HEK293 (cell line): ENCODE measurements around the gene RFTN2.

ENCODE experiments used
- CTCF ChIA-PET: fragments of 350-600 bp; formaldehyde crosslinking; extraction: SDS; loops from one replicate; lab custom pipeline; 2021; ENCODE audit warnings: antibody characterized with exemption; lab: Yijun Ruan, JAX
- POLR2A ChIA-PET: fragments of 300-600 bp; formaldehyde crosslinking; extraction: SDS; loops from one replicate; lab custom pipeline; 2020; ENCODE audit warnings: antibody characterized with exemption, inconsistent platforms; lab: Yijun Ruan, JAX
- H3K27ac ChIP-seq: fragments of 200-500 bp; sonication (Bioruptor generic); 2 replicates; pipeline ENCODE4 v1.5.1; 2014; ENCODE audit warnings: low read depth, low read length, control low read depth, inconsistent platforms; ENCODE audit errors: extremely low read depth
- H3K36me3 ChIP-seq, 2 experiments: fragments of 200-500 bp in 1 of 2; sonication (Bioruptor generic) in 1 of 2; 1 replicate in 1 of 2; 2 replicates in 1 of 2; pipeline ENCODE4 v1.5.1; 2014 to 2017; ENCODE audit warnings: inconsistent platforms in 2 of 2, low read length in 2 of 2; ENCODE audit not compliant: control insufficient read depth in 2 of 2, insufficient read depth in 1 of 2
- H3K4me1 ChIP-seq: fragments of 200-500 bp; sonication (Bioruptor generic); 2 replicates; pipeline ENCODE4 v1.5.1; 2014; ENCODE audit warnings: mild to moderate bottlenecking, low read length, inconsistent platforms; ENCODE audit not compliant: control insufficient read depth, insufficient read depth
- H3K4me3 ChIP-seq: 2 replicates; pipeline ENCODE4 v1.5.1; 2011; ENCODE audit warnings: low read depth, mild to moderate bottlenecking, control low read depth, low read length, moderate library complexity
- H3K9me3 ChIP-seq: fragments of 200-500 bp; sonication (Bioruptor generic); 2 replicates; pipeline ENCODE4 v1.5.1; 2014; ENCODE audit warnings: low read depth, low read length, inconsistent platforms; ENCODE audit not compliant: control insufficient read depth, insufficient read depth
- FEZF1 ChIP-seq: fragments of 450-650 bp; formaldehyde crosslinking; IDR thresholded peaks from 2 replicates; pipeline ENCODE4 v1.5.1; 2016; ENCODE audit warnings: missing biosample characterization, missing genetic modification characterization
- GLIS2 ChIP-seq: fragments of 450-650 bp; formaldehyde crosslinking; IDR thresholded peaks from 2 replicates; pipeline ENCODE4 v1.5.1; 2016; ENCODE audit warnings: missing biosample characterization, missing genetic modification characterization
- KLF10 ChIP-seq: fragments of 450-650 bp; IDR thresholded peaks from 2 replicates; pipeline ENCODE4 v1.5.1; 2018; ENCODE audit warnings: missing biosample characterization, mild to moderate bottlenecking, missing genetic modification characterization
- MZF1 ChIP-seq: fragments of 450-650 bp; formaldehyde crosslinking; IDR thresholded peaks from 2 replicates; pipeline ENCODE4 v1.5.1; 2017; ENCODE audit warnings: missing biosample characterization, missing genetic modification characterization, borderline replicate concordance
- OSR2 ChIP-seq: fragments of 450-650 bp; formaldehyde crosslinking; IDR thresholded peaks from 2 replicates; pipeline ENCODE4 v1.5.1; 2016; ENCODE audit warnings: missing biosample characterization, missing genetic modification characterization
- RBAK ChIP-seq: fragments of 450-650 bp; formaldehyde crosslinking; IDR thresholded peaks from 2 replicates; pipeline ENCODE4 v1.5.1; 2016; ENCODE audit warnings: missing biosample characterization, missing genetic modification characterization
- ZFHX2 ChIP-seq: fragments of 450-650 bp; formaldehyde crosslinking; conservative IDR thresholded peaks from 2 replicates; pipeline ENCODE4 v1.5.1; 2016; ENCODE audit warnings: missing biosample characterization, missing genetic modification characterization
- ZNF223 ChIP-seq: fragments of 450-650 bp; formaldehyde crosslinking; IDR thresholded peaks from 2 replicates; pipeline ENCODE4 v1.5.1; 2016; ENCODE audit warnings: missing biosample characterization, missing genetic modification characterization
- ZNF266 ChIP-seq: fragments of 450-650 bp; formaldehyde crosslinking; IDR thresholded peaks from 2 replicates; pipeline ENCODE4 v1.5.1; 2016; ENCODE audit warnings: missing biosample characterization, missing genetic modification characterization, low read depth
- ZNF521 ChIP-seq: fragments of 450-650 bp; formaldehyde crosslinking; IDR thresholded peaks from 2 replicates; pipeline ENCODE4 v1.5.1; 2017; ENCODE audit warnings: missing biosample characterization, mild to moderate bottlenecking, missing genetic modification characterization
- ZNF549 ChIP-seq: fragments of 450-650 bp; IDR thresholded peaks from 2 replicates; pipeline ENCODE4 v1.5.1; 2018; ENCODE audit warnings: missing biosample characterization, missing genetic modification characterization, mild to moderate bottlenecking, inconsistent platforms, moderate library complexity
- ZNF660 ChIP-seq: fragments of 450-650 bp; IDR thresholded peaks from 2 replicates; pipeline ENCODE4 v1.5.1; 2018; ENCODE audit warnings: missing biosample characterization, mild to moderate bottlenecking, missing genetic modification characterization
- ZNF664 ChIP-seq: fragments of 450-650 bp; formaldehyde crosslinking; IDR thresholded peaks from 2 replicates; pipeline ENCODE4 v1.5.1; 2016; ENCODE audit warnings: missing biosample characterization, missing genetic modification characterization
- ZNF707 ChIP-seq: fragments of 450-650 bp; formaldehyde crosslinking; IDR thresholded peaks from 2 replicates; pipeline ENCODE4 v1.5.1; 2016; ENCODE audit warnings: missing biosample characterization, missing genetic modification characterization
- ZNF837 ChIP-seq: fragments of 450-650 bp; formaldehyde crosslinking; IDR thresholded peaks from 2 replicates; pipeline ENCODE4 v1.5.1; 2016; ENCODE audit warnings: missing biosample characterization, missing genetic modification characterization
- TF ChIP-seq, protein P1 (sequence below): fragments of 450-650 bp; formaldehyde crosslinking; IDR thresholded peaks from 2 replicates; pipeline ENCODE4 v1.5.1; 2017; ENCODE audit warnings: missing biosample characterization, missing genetic modification characterization
- TF ChIP-seq, protein P2 (sequence below): fragments of 450-650 bp; formaldehyde crosslinking; IDR thresholded peaks from 2 replicates; pipeline ENCODE4 v1.5.1; 2016; ENCODE audit warnings: missing biosample characterization, missing genetic modification characterization
- TF ChIP-seq, protein P3 (sequence below): fragments of 450-650 bp; formaldehyde crosslinking; IDR thresholded peaks from 2 replicates; pipeline ENCODE4 v1.5.1; 2016; ENCODE audit warnings: missing biosample characterization, missing genetic modification characterization
- TF ChIP-seq, protein P4 (sequence below): fragments of 450-650 bp; formaldehyde crosslinking; IDR thresholded peaks from 2 replicates; pipeline ENCODE4 v1.5.1; 2016; ENCODE audit warnings: missing biosample characterization, missing genetic modification characterization, borderline replicate concordance
- TF ChIP-seq, protein P5 (sequence below): fragments of 450-650 bp; formaldehyde crosslinking; IDR thresholded peaks from 2 replicates; pipeline ENCODE4; 2016; ENCODE audit warnings: missing biosample characterization, missing genetic modification characterization

Gene RFTN2

DNA sequence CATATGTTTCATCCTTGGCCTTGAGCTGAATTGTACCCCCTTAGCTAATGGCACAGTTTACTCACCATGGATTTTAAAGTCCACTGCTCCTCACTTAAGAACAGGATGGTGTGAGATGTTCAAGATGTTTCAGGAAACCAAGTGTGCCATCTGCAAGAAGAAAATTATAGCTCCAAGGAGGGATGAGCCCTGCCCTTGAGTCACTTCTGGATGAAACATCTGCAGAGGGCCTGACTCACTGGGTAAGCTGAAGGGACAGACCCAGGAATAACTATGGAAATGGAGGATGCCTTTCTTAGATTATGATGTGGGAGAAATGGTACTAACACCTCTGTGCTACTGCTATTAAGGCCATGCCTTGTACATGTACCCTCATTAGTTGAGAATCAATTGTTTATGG lies 36.2 kb upstream of the RFTN2 start:
- no peak overlapping the region for H3K4me3 ChIP-seq
- peaks cover 6% of the 10 kb centered on the region; the same call in 1 of the 2 replicates for H3K4me1 ChIP-seq
- no peak for TF ChIP-seq ZNF707 (tag by site-specific recombination)
- TF ChIP-seq KLF10 (tag by site-specific recombination) = no peak
- TF ChIP-seq FEZF1 (tag by site-specific recombination) = no peak
- TF ChIP-seq, protein P1, sequence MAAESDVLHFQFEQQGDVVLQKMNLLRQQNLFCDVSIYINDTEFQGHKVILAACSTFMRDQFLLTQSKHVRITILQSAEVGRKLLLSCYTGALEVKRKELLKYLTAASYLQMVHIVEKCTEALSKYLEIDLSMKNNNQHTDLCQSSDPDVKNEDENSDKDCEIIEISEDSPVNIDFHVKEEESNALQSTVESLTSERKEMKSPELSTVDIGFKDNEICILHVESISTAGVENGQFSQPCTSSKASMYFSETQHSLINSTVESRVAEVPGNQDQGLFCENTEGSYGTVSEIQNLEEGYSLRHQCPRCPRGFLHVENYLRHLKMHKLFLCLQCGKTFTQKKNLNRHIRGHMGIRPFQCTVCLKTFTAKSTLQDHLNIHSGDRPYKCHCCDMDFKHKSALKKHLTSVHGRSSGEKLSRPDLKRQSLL = no peak
- TF ChIP-seq ZFHX2 (tag by site-specific recombination) = no peak
- TF ChIP-seq OSR2 (tag by site-specific recombination) = no peak
- TF ChIP-seq ZNF521 (tag by site-specific recombination) = no peak
- TF ChIP-seq, protein P2, sequence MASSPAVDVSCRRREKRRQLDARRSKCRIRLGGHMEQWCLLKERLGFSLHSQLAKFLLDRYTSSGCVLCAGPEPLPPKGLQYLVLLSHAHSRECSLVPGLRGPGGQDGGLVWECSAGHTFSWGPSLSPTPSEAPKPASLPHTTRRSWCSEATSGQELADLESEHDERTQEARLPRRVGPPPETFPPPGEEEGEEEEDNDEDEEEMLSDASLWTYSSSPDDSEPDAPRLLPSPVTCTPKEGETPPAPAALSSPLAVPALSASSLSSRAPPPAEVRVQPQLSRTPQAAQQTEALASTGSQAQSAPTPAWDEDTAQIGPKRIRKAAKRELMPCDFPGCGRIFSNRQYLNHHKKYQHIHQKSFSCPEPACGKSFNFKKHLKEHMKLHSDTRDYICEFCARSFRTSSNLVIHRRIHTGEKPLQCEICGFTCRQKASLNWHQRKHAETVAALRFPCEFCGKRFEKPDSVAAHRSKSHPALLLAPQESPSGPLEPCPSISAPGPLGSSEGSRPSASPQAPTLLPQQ = no peak
- no peak for TF ChIP-seq ZNF223 (tag by site-specific recombination)
- TF ChIP-seq, protein P3, sequence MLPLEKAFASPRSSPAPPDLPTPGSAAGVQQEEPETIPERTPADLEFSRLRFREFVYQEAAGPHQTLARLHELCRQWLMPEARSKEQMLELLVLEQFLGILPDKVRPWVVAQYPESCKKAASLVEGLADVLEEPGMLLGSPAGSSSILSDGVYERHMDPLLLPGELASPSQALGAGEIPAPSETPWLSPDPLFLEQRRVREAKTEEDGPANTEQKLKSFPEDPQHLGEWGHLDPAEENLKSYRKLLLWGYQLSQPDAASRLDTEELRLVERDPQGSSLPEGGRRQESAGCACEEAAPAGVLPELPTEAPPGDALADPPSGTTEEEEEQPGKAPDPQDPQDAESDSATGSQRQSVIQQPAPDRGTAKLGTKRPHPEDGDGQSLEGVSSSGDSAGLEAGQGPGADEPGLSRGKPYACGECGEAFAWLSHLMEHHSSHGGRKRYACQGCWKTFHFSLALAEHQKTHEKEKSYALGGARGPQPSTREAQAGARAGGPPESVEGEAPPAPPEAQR (tag by site-specific recombination) = no peak
- TF ChIP-seq, protein P4, sequence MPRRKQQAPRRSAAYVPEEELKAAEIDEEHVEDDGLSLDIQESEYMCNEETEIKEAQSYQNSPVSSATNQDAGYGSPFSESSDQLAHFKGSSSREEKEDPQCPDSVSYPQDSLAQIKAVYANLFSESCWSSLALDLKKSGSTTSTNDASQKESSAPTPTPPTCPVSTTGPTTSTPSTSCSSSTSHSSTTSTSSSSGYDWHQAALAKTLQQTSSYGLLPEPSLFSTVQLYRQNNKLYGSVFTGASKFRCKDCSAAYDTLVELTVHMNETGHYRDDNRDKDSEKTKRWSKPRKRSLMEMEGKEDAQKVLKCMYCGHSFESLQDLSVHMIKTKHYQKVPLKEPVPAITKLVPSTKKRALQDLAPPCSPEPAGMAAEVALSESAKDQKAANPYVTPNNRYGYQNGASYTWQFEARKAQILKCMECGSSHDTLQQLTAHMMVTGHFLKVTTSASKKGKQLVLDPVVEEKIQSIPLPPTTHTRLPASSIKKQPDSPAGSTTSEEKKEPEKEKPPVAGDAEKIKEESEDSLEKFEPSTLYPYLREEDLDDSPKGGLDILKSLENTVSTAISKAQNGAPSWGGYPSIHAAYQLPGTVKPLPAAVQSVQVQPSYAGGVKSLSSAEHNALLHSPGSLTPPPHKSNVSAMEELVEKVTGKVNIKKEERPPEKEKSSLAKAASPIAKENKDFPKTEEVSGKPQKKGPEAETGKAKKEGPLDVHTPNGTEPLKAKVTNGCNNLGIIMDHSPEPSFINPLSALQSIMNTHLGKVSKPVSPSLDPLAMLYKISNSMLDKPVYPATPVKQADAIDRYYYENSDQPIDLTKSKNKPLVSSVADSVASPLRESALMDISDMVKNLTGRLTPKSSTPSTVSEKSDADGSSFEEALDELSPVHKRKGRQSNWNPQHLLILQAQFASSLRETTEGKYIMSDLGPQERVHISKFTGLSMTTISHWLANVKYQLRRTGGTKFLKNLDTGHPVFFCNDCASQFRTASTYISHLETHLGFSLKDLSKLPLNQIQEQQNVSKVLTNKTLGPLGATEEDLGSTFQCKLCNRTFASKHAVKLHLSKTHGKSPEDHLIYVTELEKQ (tag by site-specific recombination) = no peak
- TF ChIP-seq ZNF266 (tag by site-specific recombination) = no peak
- TF ChIP-seq ZNF660 (tag by site-specific recombination) = no peak
- TF ChIP-seq ZNF549 (tag by site-specific recombination) = no peak
- TF ChIP-seq, protein P5, sequence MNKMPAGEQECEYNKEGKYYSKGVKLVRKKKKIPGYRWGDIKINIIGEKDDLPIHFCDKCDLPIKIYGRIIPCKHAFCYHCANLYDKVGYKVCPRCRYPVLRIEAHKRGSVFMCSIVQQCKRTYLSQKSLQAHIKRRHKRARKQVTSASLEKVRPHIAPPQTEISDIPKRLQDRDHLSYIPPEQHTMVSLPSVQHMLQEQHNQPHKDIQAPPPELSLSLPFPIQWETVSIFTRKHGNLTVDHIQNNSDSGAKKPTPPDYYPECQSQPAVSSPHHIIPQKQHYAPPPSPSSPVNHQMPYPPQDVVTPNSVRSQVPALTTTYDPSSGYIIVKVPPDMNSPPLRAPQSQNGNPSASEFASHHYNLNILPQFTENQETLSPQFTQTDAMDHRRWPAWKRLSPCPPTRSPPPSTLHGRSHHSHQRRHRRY (tag by site-specific recombination) = no peak
- TF ChIP-seq ZNF664 = no peak
- no peak for TF ChIP-seq GLIS2 (tag by site-specific recombination)
- no peak for TF ChIP-seq ZNF837 (tag by site-specific recombination)
- TF ChIP-seq RBAK = no peak
- no peak for TF ChIP-seq MZF1 (tag by site-specific recombination)
- no peaks in the 10 kb centered on the region for H3K9me3 ChIP-seq
- CTCF ChIA-PET = interaction anchor here (0.9 to 1.0 kb wide), 3 partner anchors 61 to 599 kb away, joined by 3 read pairs; no protein-coding TSS in a partner anchor
- H3K36me3 ChIP-seq = peaks cover 0 to 21% of the 10 kb centered on the region in 2 experiments; a peak in 1 of 3 replicates
- POLR2A ChIA-PET = no interaction called here
- no peak overlapping the region for H3K27ac ChIP-seq
